Fibroblast of the conjunctiva (primary cell): Measurements from ENCODE around the gene LCE1E.

Experiments
- DNase-seq: peaks from one replicate; pipeline ENCODE4 v3.0.0-alpha.2; 2010; ENCODE audit warnings: low read depth

LCE1E gene

GRCh38 chr1:152786077-152786476, at the start of gene LCE1E:
TSS of gene LCE1E (plus strand) at chr1:152786257. CDS start at chr1:152787300, 1,043 bp downstream.
- DNase-seq = no peak

- no peak for DNase-seq
Observed at GRCh38 chr1:152737997-152738396, 48.1 kb upstream of the LCE1E start.

GRCh38 chr1:152739841-152740240, 46.2 kb upstream of the LCE1E start:
- no peak for DNase-seq

- no peak for DNase-seq
Observed at GRCh38 chr1:152741656-152742055, 44.4 kb upstream of the LCE1E start.

GRCh38 chr1:152743371-152744145, 42.5 kb upstream of the LCE1E start:
- no peak for DNase-seq

GRCh38 chr1:152745289-152745704, 40.8 kb upstream of the LCE1E start:
- DNase-seq = peak; percentile 6

- no peak for DNase-seq
Observed at GRCh38 chr1:152745765-152746444, 40.2 kb upstream of the LCE1E start.

GRCh38 chr1:152747831-152748230, 38.2 kb upstream of the LCE1E start:
- no peak for DNase-seq

GRCh38 chr1:152752225-152752624, 33.8 kb upstream of the LCE1E start:
- DNase-seq = peak; percentile 49

GRCh38 chr1:152753586-152753985, 32.5 kb upstream of the LCE1E start:
- no peak for DNase-seq

- no peak for DNase-seq
Observed at GRCh38 chr1:152756872-152757271, 29.2 kb upstream of the LCE1E start.

- no peak for DNase-seq
Observed at GRCh38 chr1:152757747-152758146, 28.3 kb upstream of the LCE1E start, which contains the start of gene KPRP. TSS of gene KPRP (plus strand) at chr1:152758025. CDS start at chr1:152759589, 1,564 bp downstream.

GRCh38 chr1:152758636-152759035, 27.4 kb upstream of the LCE1E start:
- no peak for DNase-seq

GRCh38 chr1:152759453-152760173, 26.4 kb upstream of the LCE1E start:
- no peak for DNase-seq

- no peak for DNase-seq
Observed at GRCh38 chr1:152760551-152761190, 25.4 kb upstream of the LCE1E start.

GRCh38 chr1:152761609-152762213, 24.3 kb upstream of the LCE1E start:
- DNase-seq = no peak

GRCh38 chr1:152768847-152769533, 17.1 kb upstream of the LCE1E start:
- peak; percentile 49 for DNase-seq

GRCh38 chr1:152770411-152770810, 15.6 kb upstream of the LCE1E start:
- no peak for DNase-seq

GRCh38 chr1:152774875-152775274, 11.2 kb upstream of the LCE1E start, which contains the start of gene LCE1F:
TSS of gene LCE1F (plus strand) at chr1:152775140. CDS start at chr1:152776372, 1,232 bp downstream.
- DNase-seq = no peak

- DNase-seq = no peak
Observed at GRCh38 chr1:152776361-152776760, 9.7 kb upstream of the LCE1E start.

GRCh38 chr1:152777510-152778137, 8.4 kb upstream of the LCE1E start:
- DNase-seq = no peak
